Effector CD8-positive, alpha-beta T cell (primary cell): ENCODE measurements around the gene RAB37.

Experiments
- DNase-seq: peaks from one replicate; lab custom pipeline; 2025; lab: John Stamatoyannopoulos, UW

Gene RAB37

DNA sequence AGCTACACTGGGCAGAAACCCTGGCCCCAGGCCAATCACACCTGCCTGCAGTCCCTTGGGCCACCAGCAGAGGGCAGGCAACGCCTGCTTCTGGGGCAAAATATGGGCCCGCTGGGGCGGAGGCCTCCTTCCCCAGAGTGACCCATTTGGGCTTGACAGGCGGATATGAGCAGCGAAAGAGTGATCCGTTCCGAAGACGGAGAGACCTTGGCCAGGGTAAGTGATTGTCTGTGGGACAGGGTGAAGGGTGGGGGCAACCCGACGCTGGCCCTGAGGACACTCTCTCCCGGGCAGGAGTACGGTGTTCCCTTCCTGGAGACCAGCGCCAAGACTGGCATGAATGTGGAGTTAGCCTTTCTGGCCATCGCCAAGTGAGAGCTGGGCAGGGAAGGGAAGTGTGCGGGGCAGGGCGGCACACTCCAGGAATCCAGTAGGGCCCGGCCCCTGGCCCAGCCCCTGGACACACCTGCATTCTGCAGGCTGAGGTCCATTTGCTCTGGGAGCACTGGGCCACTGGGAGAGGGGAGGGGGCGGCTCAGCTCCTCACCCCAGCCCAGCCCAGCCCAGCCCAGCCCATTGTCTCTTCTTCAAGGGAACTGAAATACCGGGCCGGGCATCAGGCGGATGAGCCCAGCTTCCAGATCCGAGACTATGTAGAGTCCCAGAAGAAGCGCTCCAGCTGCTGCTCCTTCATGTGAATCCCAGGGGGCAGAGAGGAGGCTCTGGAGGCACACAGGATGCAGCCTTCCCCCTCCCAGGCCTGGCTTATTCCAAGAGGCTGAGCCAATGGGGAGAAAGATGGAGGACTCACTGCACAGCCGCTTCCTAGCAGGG is 7.9 kb downstream of the RAB37 start:
- peak; percentile 83 for DNase-seq

DNA sequence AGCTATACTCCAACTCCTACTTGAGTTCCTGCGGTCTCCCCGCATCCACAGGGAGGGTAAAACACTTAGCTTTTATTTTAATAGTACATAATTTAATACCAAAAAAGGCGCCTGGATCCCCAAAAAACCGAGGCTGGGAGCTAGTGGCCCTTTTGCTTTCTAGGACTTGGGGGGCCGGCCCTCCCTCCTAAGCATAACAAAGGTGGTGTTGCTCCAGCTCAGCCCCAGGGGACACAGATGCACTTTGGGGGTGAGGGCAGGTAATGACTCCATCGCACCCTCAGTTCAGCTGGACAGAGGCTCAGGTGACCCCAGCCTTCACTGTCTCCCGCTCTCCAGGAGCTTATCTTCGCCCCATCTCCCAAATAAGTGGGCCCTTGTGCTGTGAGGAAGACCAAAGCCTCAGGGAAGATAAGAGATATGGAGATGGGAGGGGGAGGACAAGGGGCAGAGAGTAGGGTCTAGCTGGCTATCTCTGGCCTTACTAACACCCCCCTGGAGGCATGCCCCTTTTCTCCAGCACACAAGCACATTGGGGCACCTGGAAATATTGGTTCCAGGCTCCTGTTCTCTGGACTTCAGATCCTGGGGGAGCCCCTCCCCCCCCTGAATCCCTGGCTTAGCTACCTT is 8.6 kb downstream of the RAB37 start:
- DNase-seq = no peak

DNA sequence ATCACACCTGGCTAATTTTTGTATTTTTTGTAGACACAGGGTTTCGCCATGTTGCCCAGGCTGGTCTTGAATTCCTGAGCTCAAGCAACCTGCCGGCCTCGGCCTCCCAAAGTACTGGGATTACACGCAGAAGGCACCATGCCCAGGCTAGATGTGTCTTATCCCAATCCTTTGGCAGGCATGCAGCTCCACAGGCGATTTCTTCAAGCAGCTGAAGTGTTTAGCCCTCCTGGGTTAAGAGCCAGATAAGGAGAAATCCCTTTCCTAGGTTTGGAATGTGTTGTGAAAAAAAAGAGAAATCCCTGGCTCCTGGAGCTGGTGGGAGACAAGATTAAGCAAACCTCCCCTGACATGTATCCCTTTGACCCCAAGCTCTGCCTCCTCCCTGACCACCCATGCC is 9.3 kb downstream of the RAB37 start:
- no peak for DNase-seq

DNA sequence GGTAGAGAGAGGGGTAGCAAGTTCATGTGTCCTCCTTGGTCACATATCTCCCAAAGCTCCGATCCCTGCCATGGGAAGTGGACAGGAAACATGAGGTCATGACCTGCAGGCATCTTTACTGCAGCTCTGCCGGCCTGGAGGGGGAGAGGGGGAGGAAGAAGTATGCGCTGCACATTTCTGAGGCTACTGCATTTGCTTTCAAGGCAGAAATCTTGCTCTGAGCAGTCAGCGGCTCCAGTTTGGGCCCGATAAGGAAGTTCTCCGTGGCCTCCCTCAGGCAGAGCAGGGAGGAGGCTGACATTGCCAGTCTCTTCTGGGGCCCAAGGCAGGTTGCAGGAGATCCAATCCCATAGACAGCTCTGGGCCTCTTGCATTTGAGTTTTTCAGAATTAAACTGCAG is 9.9 kb downstream of the RAB37 start:
- DNase-seq = no peak

DNA sequence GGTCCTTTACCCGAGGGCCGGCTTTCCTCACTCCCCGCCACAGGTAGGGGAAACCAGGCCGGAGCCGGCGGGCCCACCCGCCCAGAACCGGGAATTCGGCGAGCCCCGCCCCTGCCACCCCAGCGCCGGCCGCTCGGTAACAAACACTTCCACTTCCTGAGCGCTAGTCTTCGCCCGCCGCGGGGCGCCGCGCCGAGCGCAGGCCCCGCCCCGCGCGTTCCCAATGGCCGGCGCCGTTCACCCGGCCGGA is 11.1 kb downstream of the RAB37 start:
- no peak for DNase-seq

DNA sequence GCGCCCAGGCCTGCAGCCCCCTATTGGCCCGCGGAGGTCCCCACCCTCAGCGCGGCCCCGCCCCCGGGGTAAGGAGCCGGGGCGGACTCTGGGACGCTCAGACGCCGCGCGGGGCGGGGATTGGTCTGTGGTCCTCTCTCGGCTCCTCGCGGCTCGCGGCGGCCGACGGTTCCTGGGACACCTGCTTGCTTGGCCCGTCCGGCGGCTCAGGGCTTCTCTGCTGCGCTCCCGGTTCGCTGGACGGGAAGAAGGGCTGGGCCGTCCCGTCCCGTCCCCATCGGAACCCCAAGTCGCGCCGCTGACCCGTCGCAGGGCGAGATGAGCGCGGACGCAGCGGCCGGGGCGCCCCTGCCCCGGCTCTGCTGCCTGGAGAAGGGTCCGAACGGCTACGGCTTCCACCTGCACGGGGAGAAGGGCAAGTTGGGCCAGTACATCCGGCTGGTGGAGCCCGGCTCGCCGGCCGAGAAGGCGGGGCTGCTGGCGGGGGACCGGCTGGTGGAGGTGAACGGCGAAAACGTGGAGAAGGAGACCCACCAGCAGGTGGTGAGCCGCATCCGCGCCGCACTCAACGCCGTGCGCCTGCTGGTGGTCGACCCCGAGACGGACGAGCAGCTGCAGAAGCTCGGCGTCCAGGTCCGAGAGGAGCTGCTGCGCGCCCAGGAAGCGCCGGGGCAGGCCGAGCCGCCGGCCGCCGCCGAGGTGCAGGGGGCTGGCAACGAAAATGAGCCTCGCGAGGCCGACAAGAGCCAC is 11.6 kb downstream of the RAB37 start, which contains the start of gene NHERF1:
Gene NHERF1, plus strand, starts transcription at position 100 of the 750 bp plus-strand sequence. Its CDS starts 219 bp downstream, at position 319.
- DNase-seq = peak; percentile 90

DNA sequence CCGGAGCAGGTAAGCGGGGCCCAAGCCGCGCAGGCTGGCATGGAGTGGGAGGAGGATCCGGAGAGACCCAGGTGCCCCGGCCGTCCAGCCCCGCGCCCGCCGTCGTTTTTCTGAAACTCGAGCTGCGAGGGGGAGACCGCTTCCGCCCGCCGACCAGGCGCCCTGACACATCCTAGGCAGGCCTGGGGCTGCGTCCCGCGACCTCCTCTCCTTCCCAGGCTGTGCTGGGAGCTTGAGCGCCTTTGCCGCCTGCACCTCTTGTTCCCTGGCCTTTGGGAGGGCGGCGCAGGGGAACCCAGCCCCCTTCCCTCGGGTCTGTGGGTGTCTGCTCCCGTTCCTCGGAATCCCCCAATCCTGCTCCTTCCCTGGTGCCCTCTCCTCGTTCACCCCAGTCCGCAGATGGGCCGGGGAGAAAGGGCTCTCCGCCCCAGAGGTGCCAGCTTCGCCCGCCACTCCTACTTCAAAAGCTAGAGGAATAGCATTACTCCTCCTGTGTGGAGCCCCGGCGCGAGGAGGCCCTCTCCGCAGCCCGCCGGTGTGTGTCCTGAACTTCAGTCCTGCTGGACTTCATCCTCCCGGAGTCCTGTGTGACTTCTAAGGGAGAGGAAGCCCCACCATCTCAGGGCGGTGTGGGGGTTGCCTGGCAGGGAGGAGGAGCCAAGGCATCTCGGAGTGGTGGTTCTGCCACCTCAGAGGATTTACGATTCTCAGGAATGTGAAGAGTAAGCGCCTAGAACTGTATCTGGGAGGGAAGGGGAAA is 12.4 kb downstream of the RAB37 start:
- no peak for DNase-seq

DNA sequence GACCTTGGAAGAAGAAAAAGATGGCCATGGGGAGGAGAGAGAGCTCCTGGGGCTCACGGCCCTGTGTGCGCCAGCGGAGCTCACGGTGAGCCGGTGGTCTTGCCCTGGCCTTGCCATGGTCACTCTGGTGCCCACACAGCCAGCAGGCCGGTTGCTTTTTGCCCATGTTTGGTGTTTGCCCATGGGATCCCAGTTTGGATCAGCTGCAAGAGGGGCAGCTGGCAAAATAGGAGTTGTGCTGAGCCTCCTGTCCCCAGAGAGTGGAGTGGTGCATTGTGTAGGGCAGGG is 12.9 kb downstream of the RAB37 start:
- DNase-seq = no peak

DNA sequence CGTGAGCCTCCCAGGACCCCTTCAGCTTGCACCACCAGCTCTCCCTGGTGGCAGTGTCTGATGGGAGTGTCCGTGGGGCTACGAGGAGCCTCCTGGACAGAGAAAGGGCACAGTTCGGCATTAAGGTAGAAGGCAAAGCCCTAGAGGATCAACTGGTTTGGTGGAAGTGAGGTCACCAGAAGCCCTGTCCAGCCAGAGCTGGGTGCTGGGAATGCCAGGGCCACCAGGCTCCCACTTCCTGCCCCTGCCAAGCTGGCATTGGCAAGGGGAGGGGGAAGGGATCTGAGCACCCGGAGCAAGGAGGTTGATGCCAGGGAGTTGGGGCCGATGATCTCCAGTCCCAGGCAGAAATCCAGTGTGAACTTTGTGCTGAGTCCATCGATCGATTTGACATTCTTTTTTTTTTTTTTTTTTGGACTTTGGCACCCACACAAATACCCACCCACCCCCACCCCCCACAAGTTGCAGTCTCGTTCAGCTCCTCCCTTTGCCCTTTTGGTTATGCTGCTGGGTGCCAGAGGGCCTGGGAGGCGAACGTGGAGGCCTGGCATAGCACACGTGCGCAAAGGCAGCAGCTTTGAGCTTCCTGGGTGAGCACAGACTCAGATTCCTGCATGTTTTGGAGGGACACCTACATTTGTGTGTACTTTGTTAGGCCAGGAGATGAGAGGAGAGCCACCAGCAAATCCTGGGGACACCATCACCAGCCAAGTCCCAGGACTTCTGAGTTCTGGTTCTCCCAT is 13.4 kb downstream of the RAB37 start:
- DNase-seq = no peak

DNA sequence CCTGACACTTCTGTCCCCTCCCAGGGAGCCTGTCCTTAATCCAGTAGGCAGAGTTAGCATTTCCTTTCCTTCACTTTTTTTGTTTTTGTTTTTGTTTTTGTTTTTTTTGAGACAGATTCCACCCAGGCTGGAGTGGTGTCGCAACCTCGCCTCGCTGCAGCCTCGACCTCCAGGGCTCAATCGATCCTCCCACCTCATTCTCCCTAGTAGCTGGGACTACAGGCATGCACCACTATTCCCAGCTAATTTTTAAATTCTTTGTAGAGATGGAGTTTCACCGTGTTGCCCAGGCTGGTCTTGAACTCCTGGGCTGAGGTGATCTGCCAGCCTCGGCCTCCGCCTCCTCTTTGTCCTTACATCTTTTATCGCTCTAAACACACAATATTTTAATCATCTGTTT is 15.4 kb downstream of the RAB37 start:
- DNase-seq = no peak

DNA sequence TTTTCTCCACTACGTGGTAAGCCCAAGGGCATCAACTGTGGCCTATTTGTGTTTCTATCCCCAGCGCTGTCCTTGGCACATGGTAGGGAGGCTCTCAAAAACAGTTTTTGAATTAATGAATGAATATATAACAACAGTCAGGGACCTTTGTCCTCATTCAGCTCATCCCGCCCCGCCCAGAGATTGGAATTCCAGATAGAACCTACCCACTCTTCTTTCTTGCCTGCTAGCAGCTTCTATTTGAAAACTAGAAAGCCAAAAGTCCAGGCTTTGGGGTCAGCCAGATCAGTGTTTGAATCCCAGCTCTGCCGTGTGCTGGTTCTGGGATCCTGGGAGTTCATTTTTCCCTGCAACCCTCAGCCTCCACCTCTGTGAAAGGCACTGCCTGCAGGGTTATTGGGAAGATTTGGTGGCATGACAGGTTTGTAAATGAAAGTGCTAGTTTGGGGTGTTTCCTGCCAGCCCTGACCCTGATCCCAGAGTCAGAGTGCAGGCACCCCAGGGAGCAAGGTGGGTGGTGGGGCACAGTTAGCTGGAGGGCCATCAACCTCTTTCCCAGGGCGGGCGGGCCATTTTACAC is 15.9 kb downstream of the RAB37 start:
- DNase-seq = no peak

DNA sequence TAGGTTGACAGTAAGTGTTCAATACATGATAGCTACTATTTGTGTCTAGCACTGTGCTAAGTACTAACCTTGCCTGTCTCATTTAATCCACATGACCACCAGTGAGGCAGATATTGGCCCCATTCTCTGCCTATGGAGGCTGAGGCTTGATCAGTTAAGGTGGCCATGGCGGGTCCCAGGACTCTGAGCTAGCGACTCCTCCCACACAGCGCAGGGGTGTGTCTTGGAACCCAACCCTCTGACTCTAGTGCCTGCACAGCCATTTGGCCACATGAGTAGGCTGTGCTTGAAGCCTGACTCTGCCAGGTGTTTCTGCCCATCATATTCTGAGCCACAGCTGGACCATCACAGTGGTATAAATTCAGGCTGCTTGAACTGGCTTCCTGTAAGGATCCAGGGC is 17.8 kb downstream of the RAB37 start:
- no peak for DNase-seq

DNA sequence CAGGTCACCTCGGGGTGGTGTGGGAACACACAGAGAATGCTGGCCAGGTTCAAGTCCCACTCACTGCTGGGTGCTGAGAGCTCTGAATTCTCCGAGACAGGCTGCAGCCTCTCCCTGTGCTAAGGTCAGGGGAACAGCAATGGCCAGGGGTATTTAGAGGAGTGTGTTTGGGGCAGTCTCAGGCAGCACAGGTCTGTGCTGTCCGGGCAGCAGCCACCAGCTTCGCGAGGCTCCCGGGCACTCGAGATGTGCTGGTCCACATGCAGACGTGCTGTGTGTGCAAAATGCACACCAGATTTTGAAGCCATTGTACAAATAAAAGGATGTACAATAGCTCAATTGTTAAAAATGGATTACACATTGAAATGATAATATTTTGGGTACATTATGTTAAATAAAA is 18.5 kb downstream of the RAB37 start:
- no peak for DNase-seq

DNA sequence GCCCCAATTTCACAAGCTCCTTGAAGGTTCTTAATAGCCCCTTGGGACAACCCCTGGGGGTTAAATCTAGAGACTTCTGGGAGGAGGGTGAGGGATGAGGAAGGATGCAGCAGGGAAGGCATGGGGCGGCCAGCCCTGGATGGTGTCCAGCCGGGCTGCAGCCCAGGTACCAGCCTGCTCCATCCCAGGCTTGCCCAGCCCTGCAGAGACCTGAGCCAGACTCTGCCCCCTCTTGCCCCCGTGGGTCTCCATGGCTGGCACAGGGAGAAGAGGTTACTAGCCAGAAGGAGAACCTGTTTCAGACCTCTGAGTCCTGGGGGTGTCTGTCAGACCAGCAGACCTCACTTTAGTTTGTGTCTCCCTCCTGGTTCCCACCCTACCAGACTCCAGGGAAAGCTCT is 19.8 kb downstream of the RAB37 start:
- DNase-seq = no peak

DNA sequence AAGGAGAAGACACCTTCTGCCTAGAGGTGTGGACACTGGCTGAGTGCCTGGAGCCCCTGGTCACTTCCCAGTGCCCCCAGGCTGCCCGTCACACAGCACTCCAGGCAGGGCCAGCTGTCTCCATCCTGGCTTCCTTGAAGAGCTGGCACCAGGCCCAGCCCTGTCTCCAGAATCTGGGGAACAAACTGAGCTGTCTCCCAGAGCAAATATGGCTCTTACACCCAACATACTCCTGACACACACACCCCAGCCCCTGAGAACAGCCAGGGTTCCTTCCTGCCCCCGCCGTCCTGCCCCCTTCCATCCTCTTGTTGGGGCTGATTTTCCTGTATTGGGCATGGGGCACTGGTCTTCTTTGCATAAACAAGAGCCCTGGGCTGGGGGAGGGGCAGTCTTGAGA is 20.4 kb downstream of the RAB37 start:
- no peak for DNase-seq

DNA sequence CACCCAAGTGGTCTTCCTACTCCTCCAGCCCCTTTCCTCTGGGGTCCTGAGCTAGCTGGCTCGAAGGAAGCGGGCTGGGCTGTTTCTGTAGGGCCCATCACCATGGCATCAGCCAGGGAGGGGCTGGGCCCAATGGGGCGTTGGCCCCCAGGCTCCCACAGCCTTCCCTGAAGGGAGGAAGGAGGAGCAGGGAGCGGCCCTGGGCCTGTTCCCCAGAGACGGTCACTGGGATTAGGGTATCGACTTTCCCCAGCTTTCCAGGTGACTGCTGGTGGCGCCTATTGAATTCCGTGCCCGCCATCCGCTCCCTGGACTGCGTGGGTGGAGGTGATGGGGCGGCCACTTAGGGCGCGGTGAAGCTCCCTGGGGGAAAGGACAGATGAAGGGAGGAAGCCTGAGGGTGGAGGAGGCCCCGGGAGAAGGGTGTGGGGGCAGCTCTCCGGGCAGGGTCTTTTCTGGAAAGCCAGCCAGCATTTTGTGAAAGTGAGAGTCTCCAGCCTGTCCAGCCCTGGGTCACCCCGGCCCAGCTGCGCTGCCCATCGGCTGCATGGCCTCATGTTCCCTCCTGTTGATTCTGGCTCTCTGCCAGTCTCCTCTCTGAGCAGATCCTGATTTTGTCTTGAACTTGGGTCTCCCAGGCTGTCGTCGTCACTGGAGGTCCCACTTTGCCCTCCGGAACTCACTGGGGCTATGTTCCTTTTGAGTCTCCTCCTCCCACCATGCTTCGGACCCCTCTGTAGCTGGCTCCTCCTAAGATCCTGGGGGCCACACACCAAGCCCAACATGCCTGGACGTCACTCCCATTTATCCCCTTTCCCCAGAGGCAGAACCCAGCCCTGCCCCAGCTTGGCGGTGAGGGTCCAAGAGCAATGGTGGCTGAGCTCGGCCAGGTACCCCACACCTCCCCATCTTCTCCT is 21.1 kb downstream of the RAB37 start:
- DNase-seq = no peak

DNA sequence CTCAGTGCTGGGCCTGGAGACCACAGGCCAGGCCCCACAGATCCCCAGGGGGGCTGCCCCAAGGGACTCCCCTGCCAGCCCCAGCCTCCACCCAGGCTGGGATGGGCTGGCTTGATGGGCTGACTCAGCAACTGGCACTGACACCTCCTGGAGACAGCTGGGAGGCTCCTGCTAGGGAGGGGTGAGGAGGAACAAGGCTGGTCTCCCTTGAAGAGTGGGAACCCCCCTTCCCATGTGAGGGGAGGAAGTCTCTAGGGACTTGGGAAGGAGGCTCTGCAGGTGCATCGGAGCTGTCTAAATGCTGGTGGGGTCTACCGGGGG is 21.8 kb downstream of the RAB37 start:
- no peak for DNase-seq

DNA sequence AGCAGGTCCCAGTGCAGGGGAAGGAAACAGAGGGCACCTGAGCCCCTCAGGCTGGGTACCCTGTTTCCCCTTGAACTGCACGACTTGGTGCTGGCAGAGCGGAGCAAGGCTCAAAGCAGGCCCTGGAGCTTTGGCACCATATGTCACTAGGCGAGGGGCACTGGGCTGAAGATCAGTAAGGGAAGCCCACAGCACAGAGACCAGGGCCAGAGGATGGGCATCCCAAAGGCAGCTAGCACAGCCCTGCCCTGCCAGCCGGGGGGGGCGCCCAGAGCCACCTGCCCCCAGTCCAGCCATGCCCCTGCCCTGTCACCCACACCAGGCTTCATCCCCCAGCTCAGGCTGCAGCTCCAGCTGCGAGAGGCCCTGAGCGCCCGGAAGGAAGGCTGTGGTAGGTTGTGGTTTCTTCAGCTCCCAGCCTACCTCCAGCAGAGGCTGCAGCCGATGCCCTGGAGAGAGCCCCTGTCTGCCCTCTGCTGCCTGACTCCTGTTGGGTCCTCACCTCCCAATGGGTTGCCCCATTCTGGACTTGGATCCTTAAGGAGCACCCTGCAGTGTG is 22.3 kb downstream of the RAB37 start:
- peak; percentile 23 for DNase-seq

DNA sequence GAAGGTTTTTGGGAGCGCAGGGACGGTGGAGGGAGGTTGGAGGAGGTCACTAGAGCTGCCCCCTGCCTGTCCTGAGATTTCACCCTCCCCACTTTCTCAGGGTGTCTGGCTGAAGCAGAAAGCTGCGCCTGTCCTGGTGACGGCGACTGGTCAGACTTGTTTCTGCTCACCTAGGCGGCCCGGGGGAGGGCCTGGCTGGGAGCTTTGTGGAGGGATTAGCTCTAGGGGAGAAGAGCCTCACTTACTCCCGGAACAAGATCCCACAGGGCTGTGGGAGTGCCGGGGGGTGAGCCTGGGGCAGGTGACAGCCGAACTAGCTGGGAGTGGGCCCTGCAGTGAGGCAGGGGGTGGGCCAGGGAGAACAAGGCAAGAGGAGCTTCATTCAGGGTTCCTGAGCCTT is 22.9 kb downstream of the RAB37 start:
- no peak for DNase-seq

DNA sequence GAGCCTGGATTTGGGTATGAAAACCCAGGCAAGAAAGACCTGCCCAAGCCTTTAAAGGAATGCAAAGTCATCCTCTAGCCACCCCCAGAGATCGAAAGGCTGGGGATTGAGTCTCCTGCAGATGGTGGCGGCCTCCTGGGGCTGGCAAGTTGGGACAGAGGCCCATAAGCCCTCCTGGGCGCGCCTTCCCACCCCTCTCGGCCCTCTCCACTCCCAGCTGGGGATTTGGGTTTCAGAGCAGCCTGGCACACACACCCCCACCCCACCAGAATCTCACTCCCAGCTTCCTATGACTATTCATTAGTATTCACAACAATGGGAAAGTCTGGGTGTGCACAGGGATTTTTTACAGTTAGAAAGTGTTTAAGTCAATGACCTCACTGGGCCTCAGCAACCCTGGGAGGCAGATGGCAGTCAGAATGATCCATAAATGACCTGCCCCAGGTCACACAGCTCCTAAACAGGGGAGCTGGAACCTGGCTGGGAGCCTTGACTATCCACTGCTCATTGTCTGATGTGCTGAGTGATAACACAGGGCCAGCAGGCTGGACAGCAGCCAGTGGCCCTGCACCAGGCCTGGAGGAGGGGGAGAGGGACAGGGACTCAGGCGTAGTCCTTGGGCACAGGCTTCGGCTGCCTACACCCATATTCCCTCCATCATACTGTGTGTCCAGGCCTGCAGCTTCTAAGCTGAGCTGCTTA is 23.5 kb downstream of the RAB37 start:
- DNase-seq = no peak
